ENCODE results near the gene KCTD13. TPM values are rescaled to one million over a fixed set of nuclear protein-coding genes. Genes with fewer than 3 reads are reported as not detected.

The KCTD13 gene
- total RNA-seq, 1 experiment from 2014 or later, result 40.7 TPM

- no peak for TF ChIP-seq EZH2phosphoT487 (IDR thresholded peaks at IDR 0.05; ENCODE audit: borderline replicate concordance)
- TF ChIP-seq POLR2A (IDR thresholded peaks at IDR 0.05; ENCODE audit: borderline replicate concordance, extremely low read depth, insufficient read depth, insufficient read length), result no peak
- TF ChIP-seq SP1 (IDR thresholded peaks at IDR 0.05; ENCODE audit: low read depth), result no peak
- no peak for TF ChIP-seq CBX3 (IDR thresholded peaks at IDR 0.05; ENCODE audit: low read depth)
- TF ChIP-seq MAX (IDR thresholded peaks at IDR 0.05), result no peak
- TF ChIP-seq CTCF (IDR thresholded peaks at IDR 0.05 in 2 of 3, conservative IDR thresholded peaks at IDR 0.05 in 1 of 3; ENCODE audit: borderline replicate concordance in 1 of 3, insufficient read depth in 1 of 3, low read depth in 2 of 3, low read length in 2 of 3), result no peak
- no peak for TF ChIP-seq ATF3 (IDR thresholded peaks at IDR 0.05)
- no peak for TF ChIP-seq FOSL1 (IDR thresholded peaks at IDR 0.05; ENCODE audit: low read depth)
- TF ChIP-seq TCF7L2 (IDR thresholded peaks at IDR 0.05; ENCODE audit: borderline replicate concordance, extremely low read depth, insufficient read depth, insufficient read length), result no peak
- no peak for TF ChIP-seq EGR1 (IDR thresholded peaks at IDR 0.05; ENCODE audit: low read depth)
- no peak for TF ChIP-seq YY1 (IDR thresholded peaks at IDR 0.05; ENCODE audit: extremely low read depth, insufficient replicate concordance, low read depth, low read length)
- TF ChIP-seq ZNF274 (IDR thresholded peaks at IDR 0.05; ENCODE audit: low read depth, low read length), result no peak
- TF ChIP-seq RAD21 (IDR thresholded peaks at IDR 0.05; ENCODE audit: low read depth), result no peak
- no peak for TF ChIP-seq REST (IDR thresholded peaks at IDR 0.05; ENCODE audit: low read depth)
- no peak for TF ChIP-seq ZFX (IDR thresholded peaks at IDR 0.05)
- no peak for TF ChIP-seq SRF (IDR thresholded peaks at IDR 0.05; ENCODE audit: low read depth)
- TF ChIP-seq ELF1 (IDR thresholded peaks at IDR 0.05; ENCODE audit: borderline replicate concordance, low read depth), result no peak
- no peak for TF ChIP-seq CEBPB (IDR thresholded peaks at IDR 0.05; ENCODE audit: low read depth)
- no peak for TF ChIP-seq POLR2AphosphoS5 (IDR thresholded peaks at IDR 0.05; ENCODE audit: low read depth, low read length)
- no peak for TF ChIP-seq EZH2 (IDR thresholded peaks at IDR 0.05)
- BruUV-seq (replicated peaks), result no TSS peak
- H3K9ac ChIP-seq (ENCODE audit: low read length), result no peak overlapping the region
- no peaks in the 10 kb centered on the region for H3K36me3 ChIP-seq (ENCODE audit: control insufficient read depth in 1 of 2, insufficient read depth in 2 of 2, low read length in 2 of 2)
- H2AFZ ChIP-seq (ENCODE audit: low read depth, low read length, poor library complexity, severe bottlenecking), result no peak overlapping the region
- no peaks in the 10 kb centered on the region for H3K79me2 ChIP-seq (ENCODE audit: insufficient read depth, low read length)
- intact Hi-C loops (cut with micrococcal nuclease), result no loop called here
- no peaks in the 10 kb centered on the region for H3K9me2 ChIP-seq (ENCODE audit: insufficient read depth)
- CTCF ChIA-PET, result no interaction called here
- ATAC-seq, result no peak
- H3K27me3 ChIP-seq (ENCODE audit: insufficient read depth, low read length), result no peaks in the 10 kb centered on the region
- no peaks in the 10 kb centered on the region for H3K9me3 ChIP-seq (ENCODE audit: control insufficient read depth in 1 of 2, insufficient read depth in 1 of 2, low read depth in 1 of 2, low read length in 2 of 2)
- RAD21 ChIA-PET (ENCODE audit: low non-redundant PET in 1 of 2, low total read pairs in 2 of 2, uncharacterized antibody in 2 of 2, unreplicated experiment in 2 of 2), result no interaction called here
- no peaks in the 10 kb centered on the region for H4K20me1 ChIP-seq (ENCODE audit: insufficient read depth)
- no peak overlapping the region for H3K27ac ChIP-seq (ENCODE audit: low read depth, low read length)
- POLR2A ChIA-PET, result no interaction called here
- no peak overlapping the region for H3K4me3 ChIP-seq (replicated peaks in 1 of 2; ENCODE audit: low read depth in 1 of 2, low read length in 2 of 2)
- no peak for DNase-seq (ENCODE audit: low read depth, low spot score)
- H3K4me2 ChIP-seq (ENCODE audit: low read length), result no peak overlapping the region
- H3K4me1 ChIP-seq (ENCODE audit: control insufficient read depth in 1 of 2, insufficient read depth in 2 of 2, low read length in 2 of 2), result no peaks in the 10 kb centered on the region
Measured at GRCh38 chr16:29892458-29892813, 33.6 kb downstream of the KCTD13 start.

All from HCT116 (cell line).